NT2/D1 (cell line): ENCODE measurements around the gene RIMBP2.
"Not testable (repeated sequence)": the region's sequence is repeated elsewhere in the genome, so short reads cannot be mapped to it uniquely, and the experiment has no call there.

ENCODE experiments used
- DNase-seq: peaks from one replicate; pipeline ENCODE4 v3.0.0-alpha.2; 2011; ENCODE audit warnings: low read depth, low spot score
- H3K27me3 ChIP-seq: 2 replicates; pipeline ENCODE4 v1.6.0; 2011; ENCODE audit warnings: mild to moderate bottlenecking; ENCODE audit not compliant: insufficient read length, insufficient read depth
- H3K36me3 ChIP-seq: 2 replicates; pipeline ENCODE4 v1.6.1; 2011; ENCODE audit warnings: mild to moderate bottlenecking, low read length, mixed read lengths; ENCODE audit not compliant: insufficient read depth, insufficient read length
- H3K4me1 ChIP-seq: 2 replicates; pipeline ENCODE4 v1.5.1; 2011; ENCODE audit not compliant: insufficient read depth, insufficient read length
- H3K4me3 ChIP-seq: 2 replicates; pipeline ENCODE4 v1.5.1; 2011; ENCODE audit warnings: low read depth; ENCODE audit not compliant: insufficient read length
- H3K9ac ChIP-seq: 2 replicates; pipeline ENCODE4 v1.6.0; 2011; ENCODE audit warnings: low read depth; ENCODE audit not compliant: insufficient read length
- H3K9me3 ChIP-seq: 2 replicates; pipeline ENCODE4 v1.5.1; 2011; ENCODE audit warnings: mild to moderate bottlenecking, low read length; ENCODE audit not compliant: insufficient read depth
- SUZ12 ChIP-seq: IDR thresholded peaks from 2 replicates; pipeline ENCODE4 v1.6.1; 2011; ENCODE audit not compliant: insufficient read length, insufficient read depth; ENCODE audit errors: extremely low read depth
- YY1 ChIP-seq: IDR thresholded peaks from 2 replicates; pipeline ENCODE4 v1.6.1; 2011; ENCODE audit not compliant: insufficient read length, insufficient read depth
- ZNF274 ChIP-seq: IDR thresholded peaks from 2 replicates; pipeline ENCODE4 v1.6.1; 2011; ENCODE audit warnings: mild to moderate bottlenecking, low read depth, low read length

Gene RIMBP2

DNA sequence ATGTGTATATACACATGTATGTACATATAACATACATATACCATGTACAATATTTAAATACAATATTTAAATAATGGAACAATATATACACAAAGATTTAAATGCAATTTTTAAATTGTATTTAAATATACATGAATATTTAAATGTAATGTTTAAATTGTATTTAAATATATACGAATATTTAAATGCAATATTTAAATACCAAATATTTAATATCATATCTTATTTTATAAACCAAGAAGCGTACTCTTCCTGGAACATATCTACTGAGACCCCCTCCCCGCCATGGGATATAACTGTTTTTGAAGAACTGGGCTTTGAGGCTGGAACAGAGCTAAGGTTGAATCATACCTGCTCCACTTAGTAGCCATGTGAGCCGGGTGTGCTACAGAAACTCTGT, 29.8 kb upstream of the RIMBP2 start:
- no peak for DNase-seq
- no peak for TF ChIP-seq SUZ12
- no peak for TF ChIP-seq YY1
- no peak for TF ChIP-seq ZNF274
- no peak overlapping the region for H3K9ac ChIP-seq
- no peaks in the 10 kb centered on the region for H3K36me3 ChIP-seq
- H3K9me3 ChIP-seq, result no peaks in the 10 kb centered on the region
- H3K4me1 ChIP-seq, result peaks cover 6% of the 10 kb centered on the region
- H3K4me3 ChIP-seq, result no peak overlapping the region
- peaks cover 3% of the 10 kb centered on the region for H3K27me3 ChIP-seq

DNA sequence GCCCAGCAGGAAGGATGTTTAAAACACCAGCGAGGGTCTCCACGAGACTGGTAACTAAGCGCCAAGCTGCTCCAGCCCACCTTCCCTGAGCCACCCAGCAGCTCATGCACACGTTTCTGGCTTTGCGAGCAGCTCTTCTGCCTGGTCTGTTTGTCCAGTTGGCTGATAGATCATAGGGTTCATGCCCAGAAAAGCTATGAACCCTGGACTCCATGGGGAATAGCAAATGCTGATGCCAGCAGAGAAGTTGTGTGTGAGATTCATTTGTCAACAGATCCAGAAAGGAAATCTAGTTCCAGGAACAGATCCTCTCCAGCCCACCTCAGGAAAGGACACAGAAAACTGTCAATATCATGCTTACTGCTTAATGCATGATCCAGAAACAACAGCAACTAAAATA, 28.2 kb upstream of the RIMBP2 start:
- no peaks in the 10 kb centered on the region for H3K9me3 ChIP-seq
- peaks cover 3% of the 10 kb centered on the region for H3K27me3 ChIP-seq

DNA sequence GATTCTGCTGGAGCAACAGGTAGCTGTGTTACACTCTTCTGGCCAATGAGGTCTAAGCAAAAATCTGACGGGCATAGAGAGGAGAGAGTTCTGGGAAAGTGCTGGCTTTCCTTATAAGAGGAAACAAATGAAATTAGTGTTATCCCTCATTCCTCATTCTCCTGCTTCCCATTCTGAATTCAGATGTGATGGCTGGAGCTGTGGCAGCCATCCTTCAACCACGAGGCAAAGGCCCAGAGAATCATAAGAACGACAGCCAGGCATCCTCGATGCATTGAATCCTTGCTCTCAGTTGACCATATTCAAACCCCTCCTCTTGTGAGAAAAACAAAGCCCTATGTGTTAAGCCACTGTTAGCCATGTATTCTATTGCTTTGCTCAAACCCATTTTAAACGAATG, 27.5 kb upstream of the RIMBP2 start:
- TF ChIP-seq SUZ12 (no peak), ZNF274 (no peak), YY1 (no peak)
- Histone ChIP-seq H3K4me3 (no peak overlapping the region), H3K36me3 (no peaks in the 10 kb centered on the region), H3K4me1 (peaks cover 6% of the 10 kb centered on the region), H3K9me3 (peaks cover 2% of the 10 kb centered on the region; the same call in 1 of the 2 replicates), H3K27me3 (peaks cover 3% of the 10 kb centered on the region), H3K9ac (no peak overlapping the region)
- DNase-seq, result no peak

More for the DNA sequence above, 28.2 kb upstream of the RIMBP2 start:
- peaks cover 6% of the 10 kb centered on the region for H3K4me1 ChIP-seq
- TF ChIP-seq ZNF274, result no peak
- no peak for TF ChIP-seq YY1
- TF ChIP-seq SUZ12, result no peak
- no peak overlapping the region for H3K9ac ChIP-seq
- no peak for DNase-seq
- H3K4me3 ChIP-seq, result no peak overlapping the region
- H3K36me3 ChIP-seq, result no peaks in the 10 kb centered on the region

GRCh38 chr12:130743176-130743575, 27.1 kb upstream of the RIMBP2 start:
- H3K36me3 ChIP-seq, result no peaks in the 10 kb centered on the region

DNA sequence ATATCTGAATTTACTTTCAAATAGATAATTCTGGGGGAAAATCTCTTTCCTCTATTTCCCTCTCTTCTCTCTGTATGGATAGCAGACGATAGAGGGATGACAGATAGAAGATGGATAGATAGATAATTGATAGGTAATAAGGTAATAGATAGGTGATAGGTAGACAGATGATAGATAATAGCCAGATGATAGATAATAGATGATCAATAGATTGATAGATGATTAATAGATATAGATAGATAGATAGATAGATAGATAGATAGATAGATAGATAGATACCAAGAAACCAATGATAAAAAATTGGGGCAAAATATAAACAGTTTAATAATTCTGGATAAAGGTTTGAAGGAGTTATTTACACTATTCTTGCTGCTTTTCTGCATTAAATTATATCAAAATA, 26.6 kb upstream of the RIMBP2 start:
- Histone ChIP-seq H3K9ac (no peak overlapping the region), H3K36me3 (no peaks in the 10 kb centered on the region), H3K9me3 (peaks cover 4% of the 10 kb centered on the region; the same call in 1 of the 2 replicates), H3K4me3 (no peak overlapping the region), H3K4me1 (peaks cover 6% of the 10 kb centered on the region), H3K27me3 (peaks cover 3% of the 10 kb centered on the region)
- no peak for DNase-seq
- TF ChIP-seq ZNF274 (no peak), SUZ12 (no peak), YY1 (no peak)

More at GRCh38 chr12:130743176-130743575, 27.1 kb upstream of the RIMBP2 start:
- TF ChIP-seq SUZ12 (no peak), ZNF274 (no peak), YY1 (no peak)
- Histone ChIP-seq H3K9ac (no peak overlapping the region), H3K9me3 (peaks cover 4% of the 10 kb centered on the region; the same call in 1 of the 2 replicates), H3K4me1 (peaks cover 6% of the 10 kb centered on the region), H3K27me3 (peaks cover 3% of the 10 kb centered on the region), H3K4me3 (no peak overlapping the region)
- DNase-seq, result no peak

GRCh38 chr12:130742112-130742511, 26.0 kb upstream of the RIMBP2 start:
- DNase-seq, result no peak
- Histone ChIP-seq H3K9me3 (peaks cover 4% of the 10 kb centered on the region; the same call in 1 of the 2 replicates), H3K4me3 (no peak overlapping the region), H3K27me3 (peaks cover 3% of the 10 kb centered on the region), H3K4me1 (peaks cover 7% of the 10 kb centered on the region), H3K9ac (no peak overlapping the region), H3K36me3 (no peaks in the 10 kb centered on the region)
- TF ChIP-seq YY1 (no peak), ZNF274 (no peak), SUZ12 (no peak)

GRCh38 chr12:130739571-130739970, 23.5 kb upstream of the RIMBP2 start:
- no peaks in the 10 kb centered on the region for H3K36me3 ChIP-seq
- no peak for DNase-seq
- no peak overlapping the region for H3K4me3 ChIP-seq
- H3K27me3 ChIP-seq, result no peaks in the 10 kb centered on the region
- peaks cover 6% of the 10 kb centered on the region for H3K4me1 ChIP-seq
- no peak for TF ChIP-seq SUZ12
- TF ChIP-seq YY1, result no peak
- no peak for TF ChIP-seq ZNF274
- no peak overlapping the region for H3K9ac ChIP-seq
- peaks cover 4% of the 10 kb centered on the region; the same call in 1 of the 2 replicates for H3K9me3 ChIP-seq

DNA sequence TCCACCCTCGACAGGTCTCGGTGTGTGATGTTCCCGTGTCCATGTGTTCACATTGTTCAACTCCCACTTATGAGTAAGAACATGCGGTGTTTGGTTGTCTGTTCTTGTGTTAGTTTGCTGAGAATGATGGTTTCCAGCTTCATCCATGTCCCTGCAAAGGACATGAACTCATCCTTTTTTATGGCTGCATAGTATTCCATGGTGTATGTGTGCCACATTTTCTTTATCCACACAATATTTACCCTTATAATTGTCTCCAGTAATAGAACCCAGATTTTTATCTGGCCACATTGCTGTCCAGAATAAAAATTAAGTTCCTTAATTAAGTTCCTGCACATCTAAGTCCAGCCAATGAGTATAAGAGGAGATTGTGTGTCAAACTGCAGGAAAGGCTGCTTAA, 22.3 kb upstream of the RIMBP2 start:
- not testable (repeated sequence) for H3K4me1 ChIP-seq, H3K9ac ChIP-seq, H3K27me3 ChIP-seq, H3K36me3 ChIP-seq, H3K4me3 ChIP-seq, H3K9me3 ChIP-seq, DNase-seq
